Natural killer cell (primary cell): ENCODE results near the gene EIPR1. TPM values are rescaled to one million over a fixed set of nuclear protein-coding genes. Genes with fewer than 3 reads are reported as not detected.

Experiments
- ATAC-seq, 3 donors: fragments of 150-1000 bp in 2 of 3; fragments of 200-7000 bp in 1 of 3; cut with Tn5 transposase; 1 replicate in 1 of 3; 2 replicates in 2 of 3; pipeline ENCODE4 v1.10.0; 2021; ENCODE audit warnings: mild to moderate bottlenecking in 2 of 3, moderate library complexity in 2 of 3
- DNase-seq, 2 donors: peaks; one replicate each; pipeline versions ENCODE4 v3.0.0 to v3.0.0-alpha.2; 2013 to 2021; ENCODE audit warnings: mixed read lengths in 1 of 2
- H3K27ac ChIP-seq: one replicate; pipeline ENCODE4 v1.5.1; 2013; ENCODE audit warnings: mild to moderate bottlenecking, low read length
- H3K27me3 ChIP-seq: one replicate; pipeline ENCODE4 v1.6.1; 2013; ENCODE audit warnings: low read length; ENCODE audit not compliant: control insufficient read depth, insufficient read depth
- H3K36me3 ChIP-seq: one replicate; pipeline ENCODE4 v1.6.1; 2013; ENCODE audit warnings: low read length; ENCODE audit not compliant: control insufficient read depth, insufficient read depth
- H3K4me1 ChIP-seq: one replicate; pipeline ENCODE4 v1.6.1; 2013; ENCODE audit warnings: low read length; ENCODE audit not compliant: control insufficient read depth, insufficient read depth
- H3K4me3 ChIP-seq: one replicate; pipeline ENCODE4 v1.5.1; 2013; ENCODE audit warnings: low read length
- H3K9me3 ChIP-seq: one replicate; pipeline ENCODE4 v1.6.1; 2013; ENCODE audit warnings: low read length; ENCODE audit not compliant: control insufficient read depth, insufficient read depth
- H3K27ac Mint-ChIP-seq, 2 donors: one replicate each; pipeline ENCODE4 v1.8.0; 2022; ENCODE audit warnings: mild to moderate bottlenecking in 2 of 2, mixed read lengths in 2 of 2, moderate library complexity in 1 of 2
- H3K27me3 Mint-ChIP-seq, 2 donors: one replicate each; pipeline ENCODE4 v1.8.0; 2022; ENCODE audit warnings: low read depth in 2 of 2, mixed read lengths in 2 of 2
- H3K36me3 Mint-ChIP-seq: one replicate; pipeline ENCODE4 v1.8.0; 2022; ENCODE audit warnings: mixed read lengths
- H3K4me1 Mint-ChIP-seq, 2 donors: one replicate each; pipeline ENCODE4 v1.8.0; 2022; ENCODE audit warnings: mixed read lengths in 2 of 2
- H3K4me3 Mint-ChIP-seq: one replicate; pipeline ENCODE4 v1.8.0; 2022; ENCODE audit warnings: mild to moderate bottlenecking, moderate library complexity, mixed read lengths
- H3K9me3 Mint-ChIP-seq, 2 donors: one replicate each; pipeline ENCODE4 v1.8.0; 2022; ENCODE audit warnings: mixed read lengths in 2 of 2
- WGBS: methylation state at CpG from one replicate; pipeline ENCODE4 v1.1.7; 2013; ENCODE audit warnings: missing lambda C conversion rate; ENCODE audit not compliant: insufficient coverage; 5-methylcytosine and 5-hydroxymethylcytosine counted together
- intact Hi-C: fragments of 100-400 bp; cut with micrococcal nuclease; formaldehyde crosslinking; loops from one replicate; pipeline ENCODE4 v1.14.2; 2022
- total RNA-seq, 4 donors: library from RNA; stranded (reverse); fragments of 120-200 nt in 1 of 4; gene quantifications; one replicate each; pipeline versions ENCODE4 v1.2.3 to v1.2.4, GENCODE V29; 2013 to 2022
- TF ChIP-seq, protein P1 (sequence below): fragments of 200-600 bp; IDR thresholded peaks from one replicate; pipeline ENCODE4 v1.8.0; 2022; ENCODE audit warnings: antibody characterized with exemption

EIPR1 gene
- total RNA-seq, 3 donors from 2014 or later (not counting 1 experiment from before 2014, with no cell fraction given): 26.8 to 28.8 (median 27.9) TPM

DNA sequence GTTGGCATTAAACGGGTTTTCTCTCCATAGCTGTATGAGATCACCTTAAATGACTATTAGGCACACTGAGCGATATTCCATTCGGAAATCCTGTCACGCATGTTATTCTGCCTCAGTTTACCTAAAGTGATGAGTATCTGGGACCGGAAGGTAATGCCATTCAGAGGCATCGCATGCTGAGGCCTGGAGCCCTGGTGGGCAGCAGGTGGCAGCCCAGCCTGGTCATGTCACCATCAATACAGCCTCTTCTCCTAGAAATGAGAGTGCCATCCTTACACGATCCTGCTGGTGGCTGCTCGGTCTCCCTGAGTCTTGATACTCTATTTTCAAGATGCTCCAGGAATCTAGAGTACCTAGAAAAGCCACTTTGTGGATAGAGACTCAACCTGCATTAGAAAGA is 119.8 kb downstream of the EIPR1 start:
- H3K27ac Mint-ChIP-seq: no peak overlapping the region
- intact Hi-C loops: no loop called here
- H3K4me3 Mint-ChIP-seq: no peak overlapping the region
- H3K27me3 Mint-ChIP-seq: no peaks in the 10 kb centered on the region
- TF ChIP-seq, protein P1, sequence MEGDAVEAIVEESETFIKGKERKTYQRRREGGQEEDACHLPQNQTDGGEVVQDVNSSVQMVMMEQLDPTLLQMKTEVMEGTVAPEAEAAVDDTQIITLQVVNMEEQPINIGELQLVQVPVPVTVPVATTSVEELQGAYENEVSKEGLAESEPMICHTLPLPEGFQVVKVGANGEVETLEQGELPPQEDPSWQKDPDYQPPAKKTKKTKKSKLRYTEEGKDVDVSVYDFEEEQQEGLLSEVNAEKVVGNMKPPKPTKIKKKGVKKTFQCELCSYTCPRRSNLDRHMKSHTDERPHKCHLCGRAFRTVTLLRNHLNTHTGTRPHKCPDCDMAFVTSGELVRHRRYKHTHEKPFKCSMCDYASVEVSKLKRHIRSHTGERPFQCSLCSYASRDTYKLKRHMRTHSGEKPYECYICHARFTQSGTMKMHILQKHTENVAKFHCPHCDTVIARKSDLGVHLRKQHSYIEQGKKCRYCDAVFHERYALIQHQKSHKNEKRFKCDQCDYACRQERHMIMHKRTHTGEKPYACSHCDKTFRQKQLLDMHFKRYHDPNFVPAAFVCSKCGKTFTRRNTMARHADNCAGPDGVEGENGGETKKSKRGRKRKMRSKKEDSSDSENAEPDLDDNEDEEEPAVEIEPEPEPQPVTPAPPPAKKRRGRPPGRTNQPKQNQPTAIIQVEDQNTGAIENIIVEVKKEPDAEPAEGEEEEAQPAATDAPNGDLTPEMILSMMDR: no peak
- Histone ChIP-seq H3K36me3 (peaks cover 4% of the 10 kb centered on the region), H3K27me3 (no peaks in the 10 kb centered on the region), H3K27ac (no peak overlapping the region), H3K4me1 (no peaks in the 10 kb centered on the region), H3K9me3 (no peaks in the 10 kb centered on the region), H3K4me3 (no peak overlapping the region)
- H3K9me3 Mint-ChIP-seq: no peaks in the 10 kb centered on the region
- ATAC-seq (no peak), DNase-seq (no peak)
- peaks cover 11 to 15% of the 10 kb centered on the region in 2 donors for H3K4me1 Mint-ChIP-seq
- H3K36me3 Mint-ChIP-seq: peaks cover 6% of the 10 kb centered on the region
- 94% methylated on average over 8 of the region's 8 CpGs for WGBS

DNA sequence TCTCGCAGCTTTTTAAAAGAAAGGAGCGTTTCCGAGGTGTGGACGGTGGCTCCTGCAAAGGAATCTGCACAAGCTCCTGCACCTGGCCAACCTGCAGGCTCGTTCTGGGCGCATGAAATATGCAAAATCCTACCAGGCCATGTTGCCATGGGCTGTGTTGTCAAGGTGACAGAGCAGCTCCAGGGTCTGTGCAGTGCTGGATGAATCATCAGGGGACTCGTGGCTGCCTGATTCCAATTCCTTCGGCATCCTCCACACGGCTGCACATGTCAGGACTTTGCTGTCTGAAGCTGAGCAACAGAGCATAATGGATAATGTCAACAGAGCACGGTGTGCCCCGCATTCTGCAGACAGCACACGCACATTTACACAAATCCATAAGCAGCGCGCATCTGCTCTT is 120.5 kb downstream of the EIPR1 start:
- no peak overlapping the region for H3K27ac Mint-ChIP-seq
- H3K36me3 Mint-ChIP-seq: peaks cover 6% of the 10 kb centered on the region

GRCh38 chr2:3256605-3257004 is 121.0 kb downstream of the EIPR1 start:
- TF ChIP-seq, protein P1: no peak
- intact Hi-C loops: no loop called here
- no peak overlapping the region for H3K4me3 Mint-ChIP-seq
- peaks cover 5 to 8% of the 10 kb centered on the region in 2 donors for H3K4me1 Mint-ChIP-seq
- H3K36me3 Mint-ChIP-seq: peaks cover 6% of the 10 kb centered on the region
- no peak overlapping the region for H3K4me3 ChIP-seq
- H3K9me3 Mint-ChIP-seq: no peaks in the 10 kb centered on the region
- H3K36me3 ChIP-seq: peaks cover 4% of the 10 kb centered on the region
- DNase-seq: no peak
- no peak for ATAC-seq
- WGBS: 94% methylated on average over 13 of the region's 13 CpGs
- no peak overlapping the region for H3K27ac ChIP-seq
- no peaks in the 10 kb centered on the region for H3K27me3 Mint-ChIP-seq
- H3K9me3 ChIP-seq: no peaks in the 10 kb centered on the region
- no peak overlapping the region for H3K27ac Mint-ChIP-seq
- H3K4me1 ChIP-seq: no peaks in the 10 kb centered on the region
- H3K27me3 ChIP-seq: no peaks in the 10 kb centered on the region

More for the DNA sequence above, 120.5 kb downstream of the EIPR1 start:
- Histone ChIP-seq H3K4me3 (no peak overlapping the region), H3K9me3 (no peaks in the 10 kb centered on the region), H3K27ac (no peak overlapping the region), H3K4me1 (no peaks in the 10 kb centered on the region), H3K36me3 (peaks cover 4% of the 10 kb centered on the region), H3K27me3 (no peaks in the 10 kb centered on the region)
- ATAC-seq: no peak
- intact Hi-C loops: no loop called here
- Mint-ChIP-seq H3K27me3 (no peaks in the 10 kb centered on the region), H3K9me3 (no peaks in the 10 kb centered on the region), H3K4me1 (peaks cover 8% of the 10 kb centered on the region in 2 donors), H3K4me3 (no peak overlapping the region)
- 87% methylated on average over 14 of the region's 14 CpGs for WGBS
- TF ChIP-seq, protein P1: no peak
- DNase-seq: no peak

DNA sequence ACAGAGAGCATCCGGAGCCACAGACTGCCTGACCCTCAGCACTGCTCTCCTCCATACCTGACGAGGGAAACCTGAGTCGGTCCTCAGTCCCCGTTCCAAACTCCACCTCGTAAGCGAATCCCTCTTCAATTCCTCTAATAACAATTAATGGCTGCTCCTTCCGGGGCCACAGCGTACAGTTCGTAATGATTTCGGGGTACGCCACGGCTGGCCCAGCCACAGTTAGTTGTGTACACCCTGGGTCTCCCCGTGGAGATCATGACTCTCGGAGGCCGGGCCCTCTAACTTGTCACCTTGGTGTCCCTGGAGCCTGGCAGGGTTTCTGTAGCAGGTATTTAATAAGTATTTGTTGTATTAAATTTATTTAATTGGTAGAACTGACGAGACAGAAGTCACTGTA is 121.5 kb downstream of the EIPR1 start:
- Mint-ChIP-seq H3K36me3 (peaks cover 6% of the 10 kb centered on the region), H3K4me3 (no peak overlapping the region), H3K27me3 (no peaks in the 10 kb centered on the region), H3K9me3 (no peaks in the 10 kb centered on the region), H3K4me1 (peaks cover 5 to 8% of the 10 kb centered on the region in 2 donors), H3K27ac (no peak overlapping the region)
- intact Hi-C loops: no loop called here
- WGBS: 97% methylated on average over 16 of the region's 16 CpGs
- Histone ChIP-seq H3K27me3 (no peaks in the 10 kb centered on the region), H3K4me3 (no peak overlapping the region), H3K36me3 (peaks cover 4% of the 10 kb centered on the region), H3K4me1 (no peaks in the 10 kb centered on the region), H3K27ac (no peak overlapping the region), H3K9me3 (no peaks in the 10 kb centered on the region)
- TF ChIP-seq, protein P1: no peak
- ATAC-seq: no peak
- DNase-seq: no peak
